22Rv1 (cell line): ENCODE data around the gene CCDC88A.
"Not testable (repeated sequence)": the region's sequence is repeated elsewhere in the genome, so short reads cannot be mapped to it uniquely, and the experiment has no call there.

Experiments
- ZFX ChIP-seq: fragments of 450-650 bp; IDR thresholded peaks from 2 replicates; pipeline ENCODE4 v1.6.1; 2017; ENCODE audit warnings: antibody characterized with exemption, borderline replicate concordance
- TF ChIP-seq, protein P1 (sequence below): fragments of 450-650 bp; IDR thresholded peaks from 2 replicates; pipeline ENCODE4 v1.5.1; 2017; ENCODE audit warnings: mild to moderate bottlenecking

DNA sequence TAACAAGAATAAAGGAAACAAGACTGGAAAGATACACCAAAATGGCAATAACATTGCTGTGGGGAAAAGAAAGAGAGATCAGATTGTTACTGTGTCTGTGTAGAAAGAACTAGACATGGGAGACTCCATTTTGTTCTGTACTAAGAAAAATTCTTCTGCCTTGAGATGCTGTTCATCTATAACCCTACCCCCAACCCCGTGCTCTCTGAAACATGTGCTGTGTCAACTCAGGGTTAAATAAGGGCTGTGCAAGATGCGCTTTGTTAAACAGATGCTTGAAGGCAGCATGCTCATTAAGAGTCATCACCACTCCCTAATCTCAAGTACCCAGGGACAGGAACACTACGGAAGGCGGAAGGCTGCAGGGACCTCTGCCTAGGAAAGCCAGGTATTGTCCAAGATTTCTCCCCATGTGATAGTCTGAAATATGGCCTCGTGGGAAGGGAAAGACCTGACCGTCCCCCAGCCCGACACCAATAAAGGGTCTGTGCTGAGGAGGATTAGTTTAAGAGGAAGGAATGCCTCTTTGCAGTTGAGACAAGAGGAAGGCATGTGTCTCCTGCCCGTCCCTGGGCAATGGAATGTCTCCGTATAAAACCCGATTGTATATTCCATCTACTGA is 140.3 kb downstream of the CCDC88A start:
- TF ChIP-seq ZFX: not testable (repeated sequence)
- TF ChIP-seq, protein P1, sequence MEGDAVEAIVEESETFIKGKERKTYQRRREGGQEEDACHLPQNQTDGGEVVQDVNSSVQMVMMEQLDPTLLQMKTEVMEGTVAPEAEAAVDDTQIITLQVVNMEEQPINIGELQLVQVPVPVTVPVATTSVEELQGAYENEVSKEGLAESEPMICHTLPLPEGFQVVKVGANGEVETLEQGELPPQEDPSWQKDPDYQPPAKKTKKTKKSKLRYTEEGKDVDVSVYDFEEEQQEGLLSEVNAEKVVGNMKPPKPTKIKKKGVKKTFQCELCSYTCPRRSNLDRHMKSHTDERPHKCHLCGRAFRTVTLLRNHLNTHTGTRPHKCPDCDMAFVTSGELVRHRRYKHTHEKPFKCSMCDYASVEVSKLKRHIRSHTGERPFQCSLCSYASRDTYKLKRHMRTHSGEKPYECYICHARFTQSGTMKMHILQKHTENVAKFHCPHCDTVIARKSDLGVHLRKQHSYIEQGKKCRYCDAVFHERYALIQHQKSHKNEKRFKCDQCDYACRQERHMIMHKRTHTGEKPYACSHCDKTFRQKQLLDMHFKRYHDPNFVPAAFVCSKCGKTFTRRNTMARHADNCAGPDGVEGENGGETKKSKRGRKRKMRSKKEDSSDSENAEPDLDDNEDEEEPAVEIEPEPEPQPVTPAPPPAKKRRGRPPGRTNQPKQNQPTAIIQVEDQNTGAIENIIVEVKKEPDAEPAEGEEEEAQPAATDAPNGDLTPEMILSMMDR: not testable (repeated sequence)
